Measurements from ENCODE around the gene TRAPPC2L.

TRAPPC2L gene

DNA sequence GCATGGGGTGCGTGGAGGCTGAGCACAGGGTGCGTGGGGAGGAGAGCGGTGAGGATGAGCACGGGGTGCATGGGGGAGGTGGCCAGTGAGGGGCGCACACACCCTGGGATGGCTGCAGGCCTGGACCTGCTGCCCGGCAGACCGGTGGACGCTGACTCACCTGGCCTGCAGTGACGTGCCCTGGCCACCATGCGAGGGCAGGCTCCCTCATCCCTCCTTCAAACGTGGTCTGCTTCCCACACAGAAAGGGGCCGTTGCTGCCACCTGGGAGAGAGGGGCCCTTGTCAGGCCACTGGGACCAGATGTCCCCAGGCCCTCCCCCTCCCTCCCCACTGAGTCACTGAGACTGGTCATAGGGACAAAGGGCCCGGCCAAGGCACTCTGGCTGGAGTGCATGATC is 25.1 kb upstream of the TRAPPC2L start:
- TF ChIP-seq, protein P1, sequence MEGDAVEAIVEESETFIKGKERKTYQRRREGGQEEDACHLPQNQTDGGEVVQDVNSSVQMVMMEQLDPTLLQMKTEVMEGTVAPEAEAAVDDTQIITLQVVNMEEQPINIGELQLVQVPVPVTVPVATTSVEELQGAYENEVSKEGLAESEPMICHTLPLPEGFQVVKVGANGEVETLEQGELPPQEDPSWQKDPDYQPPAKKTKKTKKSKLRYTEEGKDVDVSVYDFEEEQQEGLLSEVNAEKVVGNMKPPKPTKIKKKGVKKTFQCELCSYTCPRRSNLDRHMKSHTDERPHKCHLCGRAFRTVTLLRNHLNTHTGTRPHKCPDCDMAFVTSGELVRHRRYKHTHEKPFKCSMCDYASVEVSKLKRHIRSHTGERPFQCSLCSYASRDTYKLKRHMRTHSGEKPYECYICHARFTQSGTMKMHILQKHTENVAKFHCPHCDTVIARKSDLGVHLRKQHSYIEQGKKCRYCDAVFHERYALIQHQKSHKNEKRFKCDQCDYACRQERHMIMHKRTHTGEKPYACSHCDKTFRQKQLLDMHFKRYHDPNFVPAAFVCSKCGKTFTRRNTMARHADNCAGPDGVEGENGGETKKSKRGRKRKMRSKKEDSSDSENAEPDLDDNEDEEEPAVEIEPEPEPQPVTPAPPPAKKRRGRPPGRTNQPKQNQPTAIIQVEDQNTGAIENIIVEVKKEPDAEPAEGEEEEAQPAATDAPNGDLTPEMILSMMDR (IDR thresholded peaks at IDR 0.05): no peak
- no peak for DNase-seq

DNA sequence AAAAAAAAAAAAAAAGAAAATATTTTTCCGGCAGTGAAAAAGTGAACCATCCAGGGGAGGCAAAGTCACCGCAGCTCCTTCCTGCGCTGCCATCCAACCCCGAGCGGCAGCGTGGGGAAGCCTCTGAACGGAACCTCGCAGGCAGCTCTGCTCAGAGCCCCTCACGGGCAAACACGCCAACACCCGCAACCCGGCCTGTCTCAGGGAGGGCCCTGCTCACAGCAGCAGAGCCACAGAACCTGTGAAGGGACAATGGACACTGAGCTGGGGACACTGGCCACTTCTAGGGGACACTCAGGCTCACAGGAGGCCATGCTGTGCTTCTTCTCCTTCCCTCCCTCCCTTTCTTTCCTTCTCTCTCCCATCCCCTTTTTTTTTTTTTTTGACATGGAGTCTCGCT is 23.8 kb upstream of the TRAPPC2L start:
- no peaks in the 10 kb centered on the region for H3K4me1 ChIP-seq

More for the DNA sequence above, 25.1 kb upstream of the TRAPPC2L start:
- Histone ChIP-seq H3K27me3 (no peaks in the 10 kb centered on the region), H3K4me3 (no peak overlapping the region), H3K4me1 (no peaks in the 10 kb centered on the region), H3K9me3 (no peaks in the 10 kb centered on the region), H3K36me3 (peaks cover 14 to 69% (median 40%) of the 10 kb centered on the region in 3 donors), H3K27ac (no peak overlapping the region)
- intact Hi-C loops (cut with DNase I; ENCODE audit: low total_unique reads): no loop called here

DNA sequence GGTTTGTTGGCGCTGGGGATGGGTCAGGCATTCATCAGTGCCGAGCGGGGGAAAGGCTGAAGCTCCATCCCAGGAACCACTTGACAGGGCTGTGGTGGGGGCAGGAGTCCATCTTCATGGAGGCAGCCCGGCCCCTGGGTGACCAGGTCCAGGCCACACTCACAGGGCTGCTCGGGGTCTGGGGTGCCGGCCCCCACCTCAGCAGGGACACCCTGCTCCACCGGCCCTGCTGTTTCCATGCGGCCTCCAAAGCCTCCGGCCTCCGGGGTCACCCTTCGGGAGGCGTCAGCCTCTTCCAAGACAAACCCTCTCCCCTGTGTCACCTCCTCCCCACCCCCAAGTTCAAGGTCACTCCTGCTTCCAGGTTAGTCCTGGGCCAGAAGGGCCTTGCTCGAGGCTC is 22.3 kb upstream of the TRAPPC2L start:
- no peak for DNase-seq
- no peaks in the 10 kb centered on the region for H3K27me3 ChIP-seq
- no peaks in the 10 kb centered on the region for H3K9me3 ChIP-seq
- H3K36me3 ChIP-seq: peaks cover 12 to 69% (median 42%) of the 10 kb centered on the region in 3 donors
- no peak overlapping the region for H3K27ac ChIP-seq
- H3K4me1 ChIP-seq: no peaks in the 10 kb centered on the region
- intact Hi-C loops (cut with DNase I; ENCODE audit: low total_unique reads): no loop called here
- TF ChIP-seq, protein P1 (IDR thresholded peaks at IDR 0.05): no peak
- no peak overlapping the region for H3K4me3 ChIP-seq

More for the DNA sequence above, 23.8 kb upstream of the TRAPPC2L start:
- intact Hi-C loops (cut with DNase I; ENCODE audit: low total_unique reads): no loop called here
- H3K27ac ChIP-seq: no peak overlapping the region
- TF ChIP-seq, protein P1 (IDR thresholded peaks at IDR 0.05): no peak
- DNase-seq: no peak
- H3K9me3 ChIP-seq: no peaks in the 10 kb centered on the region
- no peaks in the 10 kb centered on the region for H3K27me3 ChIP-seq
- no peak overlapping the region for H3K4me3 ChIP-seq
- peaks cover 11 to 69% (median 33%) of the 10 kb centered on the region in 3 donors for H3K36me3 ChIP-seq

DNA sequence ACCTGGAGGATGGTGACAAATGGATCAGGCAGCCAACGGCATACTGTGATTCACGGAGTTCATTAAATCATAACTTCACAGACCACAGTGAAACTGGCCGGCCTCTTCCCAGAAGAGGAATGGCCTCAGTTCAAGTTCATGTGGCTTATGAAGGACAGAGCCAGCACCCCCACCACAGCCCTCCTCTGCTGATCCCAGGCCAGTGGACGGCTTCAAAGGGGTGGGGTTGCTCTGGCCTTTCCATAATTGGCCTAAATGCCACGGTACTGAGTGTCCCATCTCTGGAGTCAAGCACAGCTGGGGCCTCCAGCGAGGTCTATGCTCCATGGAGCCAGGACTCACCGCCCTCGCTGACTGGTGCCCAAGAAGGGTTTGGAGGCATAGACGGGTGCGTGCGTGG is 21.5 kb upstream of the TRAPPC2L start:
- Histone ChIP-seq H3K27me3 (no peaks in the 10 kb centered on the region), H3K27ac (no peak overlapping the region), H3K4me1 (no peaks in the 10 kb centered on the region), H3K9me3 (no peaks in the 10 kb centered on the region), H3K36me3 (peaks cover 19 to 69% (median 47%) of the 10 kb centered on the region in 3 donors), H3K4me3 (no peak overlapping the region)
- intact Hi-C loops (cut with DNase I; ENCODE audit: low total_unique reads): no loop called here
- DNase-seq: peak; percentile 80 to 83
- TF ChIP-seq, protein P1 (IDR thresholded peaks at IDR 0.05): no peak

DNA sequence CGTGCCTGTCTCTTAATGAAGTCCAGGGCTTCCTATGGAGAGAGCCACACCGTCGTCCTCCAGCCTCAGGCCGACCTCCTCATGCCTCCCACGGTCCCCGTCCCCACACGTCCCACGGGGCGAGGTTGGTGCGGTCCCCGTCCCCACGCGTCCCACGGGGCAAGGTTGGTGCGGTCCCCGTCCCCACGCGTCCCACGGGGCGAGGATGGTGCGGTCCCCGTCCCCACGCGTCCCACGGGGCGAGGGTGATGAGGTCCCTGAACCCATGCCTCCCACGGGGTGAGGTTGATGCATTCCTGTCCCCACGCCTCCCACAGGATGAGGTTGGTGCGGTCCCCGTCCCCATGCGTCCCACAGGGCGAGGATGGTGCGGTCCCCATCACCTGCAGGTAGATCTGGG is 21.1 kb upstream of the TRAPPC2L start:
- intact Hi-C loops (cut with DNase I; ENCODE audit: low total_unique reads): no loop called here
- Histone ChIP-seq H3K27ac (no peak overlapping the region), H3K9me3 (no peaks in the 10 kb centered on the region), H3K4me3 (no peak overlapping the region), H3K4me1 (no peaks in the 10 kb centered on the region), H3K27me3 (no peaks in the 10 kb centered on the region), H3K36me3 (peaks cover 24 to 69% (median 47%) of the 10 kb centered on the region in 3 donors)
- DNase-seq: no peak
- TF ChIP-seq, protein P1 (IDR thresholded peaks at IDR 0.05): no peak

DNA sequence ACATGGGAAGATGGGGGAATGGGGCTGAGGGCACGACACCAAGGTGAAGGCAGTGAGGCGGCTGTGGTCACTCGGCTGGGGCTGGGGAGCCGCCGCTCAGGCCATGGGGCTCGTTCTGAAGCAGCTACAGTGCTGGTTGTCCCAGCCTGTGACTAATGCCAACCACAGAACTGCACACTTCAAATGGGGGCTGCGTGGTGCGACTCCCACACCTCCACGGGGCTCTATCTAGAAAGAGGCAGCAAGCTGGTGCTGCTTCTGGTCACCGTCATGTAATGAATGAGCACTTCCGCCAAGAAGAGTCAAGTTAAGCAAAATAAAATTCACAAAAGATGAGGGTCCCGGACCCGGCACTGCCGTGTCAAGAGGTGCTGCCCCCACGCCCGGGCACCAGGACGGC is 20.1 kb upstream of the TRAPPC2L start:
- DNase-seq: no peak
- H3K36me3 ChIP-seq: peaks cover 25 to 74% (median 53%) of the 10 kb centered on the region in 3 donors
- intact Hi-C loops (cut with DNase I; ENCODE audit: low total_unique reads): no loop called here
- no peak overlapping the region for H3K4me3 ChIP-seq
- TF ChIP-seq, protein P1 (IDR thresholded peaks at IDR 0.05): no peak
- no peaks in the 10 kb centered on the region for H3K9me3 ChIP-seq
- H3K27ac ChIP-seq: no peak overlapping the region
- H3K4me1 ChIP-seq: no peaks in the 10 kb centered on the region
- H3K27me3 ChIP-seq: no peaks in the 10 kb centered on the region
